IPS-18a (cell line): ENCODE measurements around the gene TARS2.

Source experiments
- H3K27ac ChIP-seq: one replicate; pipeline ENCODE4 v1.5.1; 2013; ENCODE audit warnings: low read length
- H3K27me3 ChIP-seq: one replicate; pipeline ENCODE4 v1.6.1; 2013; ENCODE audit warnings: mild to moderate bottlenecking, low read length; ENCODE audit not compliant: control insufficient read depth, insufficient read depth
- H3K36me3 ChIP-seq: one replicate; pipeline ENCODE4 v1.6.1; 2013; ENCODE audit warnings: low read depth, low read length; ENCODE audit not compliant: control insufficient read depth
- H3K4me1 ChIP-seq: one replicate; pipeline ENCODE4 v1.6.1; 2013; ENCODE audit warnings: low read depth, low read length; ENCODE audit not compliant: control insufficient read depth
- H3K4me3 ChIP-seq: one replicate; pipeline ENCODE4 v1.5.1; 2013; ENCODE audit warnings: low read length
- H3K9ac ChIP-seq: one replicate; pipeline ENCODE4 v1.6.1; 2013; ENCODE audit warnings: mild to moderate bottlenecking, low read length, moderate library complexity
- H3K9me3 ChIP-seq: one replicate; pipeline ENCODE4 v1.6.1; 2013; ENCODE audit warnings: low read depth, low read length; ENCODE audit not compliant: control insufficient read depth

Gene TARS2

DNA sequence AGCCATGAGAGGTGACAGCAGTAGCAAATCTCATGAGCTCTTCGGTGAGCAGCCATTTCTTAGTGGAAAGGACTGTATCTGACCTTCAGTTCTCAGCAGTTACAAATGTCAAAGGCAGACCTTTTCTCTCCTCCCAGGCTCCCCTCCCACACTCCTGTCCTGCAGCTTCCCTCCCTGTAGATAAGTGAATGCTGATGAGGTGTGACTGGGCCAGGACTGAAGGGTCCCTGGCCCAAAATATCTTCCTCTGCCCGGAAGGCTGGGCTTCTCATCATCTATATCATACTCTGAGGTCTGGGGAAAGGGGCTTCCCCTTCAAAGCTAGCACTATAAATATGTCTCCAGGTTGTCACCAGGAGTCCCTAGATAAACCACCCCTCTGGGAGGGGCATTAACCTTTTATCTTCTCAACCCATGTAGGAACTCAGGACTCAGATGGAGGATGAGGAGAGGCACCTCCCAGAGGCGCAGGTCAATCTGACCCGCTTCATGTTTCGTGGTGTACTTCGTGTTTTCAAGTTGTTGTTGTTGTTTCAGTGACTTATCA is 58.3 kb downstream of the TARS2 start:
- Histone ChIP-seq H3K27ac (no peak overlapping the region), H3K27me3 (peaks cover 21% of the 10 kb centered on the region), H3K4me3 (no peak overlapping the region), H3K9me3 (no peaks in the 10 kb centered on the region), H3K9ac (no peak overlapping the region), H3K36me3 (no peaks in the 10 kb centered on the region), H3K4me1 (no peaks in the 10 kb centered on the region)

GRCh38 chr1:150546294-150546937 is 59.2 kb downstream of the TARS2 start:
- H3K4me3 ChIP-seq = no peak overlapping the region
- H3K36me3 ChIP-seq = no peaks in the 10 kb centered on the region
- no peak overlapping the region for H3K9ac ChIP-seq
- H3K4me1 ChIP-seq = no peaks in the 10 kb centered on the region
- H3K9me3 ChIP-seq = no peaks in the 10 kb centered on the region
- peaks cover 21% of the 10 kb centered on the region for H3K27me3 ChIP-seq
- no peak overlapping the region for H3K27ac ChIP-seq

GRCh38 chr1:150548324-150548631 is 61.1 kb downstream of the TARS2 start:
- H3K4me3 ChIP-seq = peak overlapping the region; percentile 52
- no peak overlapping the region for H3K9ac ChIP-seq
- no peaks in the 10 kb centered on the region for H3K36me3 ChIP-seq
- H3K27ac ChIP-seq = no peak overlapping the region
- no peaks in the 10 kb centered on the region for H3K9me3 ChIP-seq
- H3K4me1 ChIP-seq = peaks cover 6% of the 10 kb centered on the region
- peaks cover 21% of the 10 kb centered on the region for H3K27me3 ChIP-seq

DNA sequence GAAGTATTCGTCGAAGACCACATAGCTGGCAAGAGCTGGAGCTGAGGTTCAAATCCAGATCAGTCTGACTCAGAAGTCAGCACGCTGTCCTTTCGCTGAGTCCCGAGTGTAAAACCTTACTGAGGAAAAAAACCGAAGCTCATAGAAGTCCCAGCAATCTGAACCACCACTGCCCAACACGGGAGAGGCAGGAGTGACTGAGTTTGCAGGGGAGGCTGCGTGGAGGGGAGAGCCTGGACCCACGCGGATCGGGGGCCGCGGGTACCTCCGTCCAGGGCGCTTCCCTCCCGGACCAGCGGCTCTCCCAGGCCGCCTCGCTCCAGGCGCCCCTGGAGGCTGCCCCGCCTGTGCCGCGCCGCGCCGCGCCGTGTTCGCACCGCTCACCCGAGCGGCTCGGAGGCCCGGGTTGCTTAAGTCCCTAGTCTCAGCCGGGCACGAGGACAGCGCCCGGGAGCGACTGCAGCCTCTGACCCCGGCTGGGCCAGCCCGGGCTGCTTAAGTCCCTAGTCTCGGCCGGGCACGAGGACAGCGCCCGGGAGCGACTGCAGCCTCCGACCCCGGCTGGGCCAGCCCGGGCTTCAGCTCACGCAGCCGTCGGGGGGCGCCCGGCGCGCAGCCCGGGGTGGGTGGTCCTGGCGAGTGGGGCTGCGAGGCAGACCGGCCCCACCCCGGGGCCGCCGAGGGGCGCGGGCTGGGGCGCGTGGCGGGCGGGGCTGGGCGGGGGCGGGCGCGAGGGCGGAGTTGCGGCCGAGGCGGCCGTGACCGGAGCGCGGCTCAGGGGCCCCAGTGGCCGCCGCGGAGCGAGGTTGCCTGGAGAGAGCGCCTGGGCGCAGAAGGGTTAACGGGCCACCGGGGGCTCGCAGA is 61.6 kb downstream of the TARS2 start, which contains the start of gene ADAMTSL4:
TSS of gene ADAMTSL4 (plus strand) at position 777 of the 864 bp plus-strand sequence. CDS start 2,881 bp downstream, outside the sequence.
- no peak within 1 kb of the TSS for H3K9ac ChIP-seq
- H3K27me3 ChIP-seq = peaks cover 21% of the 10 kb centered on the region
- no peaks in the 10 kb centered on the region for H3K9me3 ChIP-seq
- H3K4me1 ChIP-seq = peaks cover 6% of the 10 kb centered on the region
- H3K4me3 ChIP-seq = peak within 1 kb of the TSS; percentile 52
- no peaks in the 10 kb centered on the region for H3K36me3 ChIP-seq
- no peak within 1 kb of the TSS for H3K27ac ChIP-seq

DNA sequence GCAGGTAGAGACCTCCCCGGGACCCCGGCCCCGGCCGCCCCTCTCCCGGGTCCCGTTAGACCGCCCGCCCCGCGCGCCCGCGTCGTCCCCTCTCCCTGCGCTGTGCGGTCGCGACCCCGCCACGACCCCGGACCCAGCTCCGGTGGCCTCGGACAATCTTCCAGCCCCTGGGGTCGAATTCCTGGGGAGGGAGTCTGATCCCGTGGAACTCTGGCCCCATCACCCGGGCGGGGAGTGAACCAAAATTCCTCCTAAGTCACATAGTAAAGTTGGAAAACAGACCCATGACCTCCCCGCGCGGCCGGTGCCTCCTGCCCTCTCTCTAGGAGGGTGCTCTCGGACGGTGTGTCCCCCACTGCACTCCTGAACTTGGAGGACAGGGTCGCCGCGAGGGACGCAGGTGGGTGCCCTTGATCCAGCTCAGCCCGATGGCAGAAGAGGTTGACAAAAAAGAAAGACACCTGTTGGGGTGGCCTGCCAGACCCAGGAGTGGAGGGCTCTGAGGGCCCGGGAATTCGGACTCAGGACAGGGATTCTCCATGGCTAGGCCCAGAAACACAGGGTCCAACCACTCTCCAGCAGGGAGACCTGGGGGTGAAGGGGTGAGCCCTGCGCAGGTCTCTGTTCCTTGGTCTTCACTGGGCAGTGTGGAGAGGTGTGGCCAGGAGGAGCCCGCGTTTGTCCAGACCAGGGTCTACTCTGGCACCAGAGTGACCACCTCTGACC is 62.4 kb downstream of the TARS2 start:
- Histone ChIP-seq H3K27ac (no peak overlapping the region), H3K4me1 (peaks cover 6% of the 10 kb centered on the region), H3K36me3 (no peaks in the 10 kb centered on the region), H3K4me3 (peak overlapping the region; percentile 45), H3K9ac (no peak overlapping the region), H3K9me3 (no peaks in the 10 kb centered on the region), H3K27me3 (peaks cover 21% of the 10 kb centered on the region)

- no peak overlapping the region for H3K27ac ChIP-seq
- peaks cover 6% of the 10 kb centered on the region for H3K4me1 ChIP-seq
- H3K9me3 ChIP-seq = no peaks in the 10 kb centered on the region
- peaks cover 21% of the 10 kb centered on the region for H3K27me3 ChIP-seq
- H3K4me3 ChIP-seq = no peak overlapping the region
- H3K36me3 ChIP-seq = no peaks in the 10 kb centered on the region
- H3K9ac ChIP-seq = no peak overlapping the region
These were observed 63.2 kb downstream of the TARS2 start for GRCh38 chr1:150550222-150551050.

GRCh38 chr1:150551051-150551783 is 64.0 kb downstream of the TARS2 start:
- Histone ChIP-seq H3K9me3 (no peaks in the 10 kb centered on the region), H3K36me3 (no peaks in the 10 kb centered on the region), H3K9ac (no peak overlapping the region), H3K27ac (no peak overlapping the region), H3K4me3 (no peak overlapping the region), H3K4me1 (peaks cover 6% of the 10 kb centered on the region), H3K27me3 (peaks cover 21% of the 10 kb centered on the region)

- Histone ChIP-seq H3K9ac (no peak overlapping the region), H3K4me1 (peaks cover 6% of the 10 kb centered on the region), H3K4me3 (no peak overlapping the region), H3K27me3 (peaks cover 21% of the 10 kb centered on the region), H3K36me3 (no peaks in the 10 kb centered on the region), H3K9me3 (no peaks in the 10 kb centered on the region), H3K27ac (no peak overlapping the region)
These were observed 64.5 kb downstream of the TARS2 start for GRCh38 chr1:150551784-150552127.

- Histone ChIP-seq H3K9me3 (no peaks in the 10 kb centered on the region), H3K4me1 (peaks cover 6% of the 10 kb centered on the region), H3K9ac (no peak overlapping the region), H3K36me3 (no peaks in the 10 kb centered on the region), H3K27ac (no peak overlapping the region), H3K4me3 (no peak overlapping the region), H3K27me3 (peaks cover 21% of the 10 kb centered on the region)
These were observed 65.1 kb downstream of the TARS2 start for GRCh38 chr1:150552128-150552910.

DNA sequence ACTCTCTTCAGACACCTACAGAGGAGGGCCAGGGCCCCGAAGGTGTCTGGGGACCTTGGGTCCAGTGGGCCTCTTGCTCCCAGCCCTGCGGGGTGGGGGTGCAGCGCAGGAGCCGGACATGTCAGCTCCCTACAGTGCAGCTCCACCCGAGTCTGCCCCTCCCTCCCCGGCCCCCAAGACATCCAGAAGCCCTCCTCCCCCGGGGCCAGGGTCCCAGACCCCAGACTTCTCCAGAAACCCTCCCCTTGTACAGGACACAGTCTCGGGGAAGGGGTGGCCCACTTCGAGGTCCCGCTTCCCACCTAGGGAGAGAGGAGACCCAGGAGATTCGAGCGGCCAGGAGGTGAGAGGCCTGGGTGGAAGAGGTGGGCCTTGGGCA is 65.7 kb downstream of the TARS2 start:
- Histone ChIP-seq H3K4me3 (no peak overlapping the region), H3K36me3 (no peaks in the 10 kb centered on the region), H3K4me1 (peaks cover 6% of the 10 kb centered on the region), H3K27me3 (peaks cover 17% of the 10 kb centered on the region), H3K27ac (no peak overlapping the region), H3K9me3 (no peaks in the 10 kb centered on the region), H3K9ac (no peak overlapping the region)
